ENCODE measurements around the gene CENPX.

GRCh38 chr17:82020572-82021106, 2.0 kb downstream of the CENPX start:
- TF ChIP-seq POLR2AphosphoS5 (IDR thresholded peaks at IDR 0.05; ENCODE audit: low read depth, low read length) (no peak), POLR2A (IDR thresholded peaks at IDR 0.05; ENCODE audit: low read depth, low read length) (no peak), TAF1 (IDR thresholded peaks at IDR 0.05; ENCODE audit: borderline replicate concordance, low read depth, low read length) (no peak)
